Colonic mucosa (tissue), 4 donors: ENCODE measurements around the gene PLTP. TPM values are rescaled to one million over a fixed set of nuclear protein-coding genes. Genes with fewer than 3 reads are reported as not detected.
"Not testable (repeated sequence)": the region's sequence is repeated elsewhere in the genome, so short reads cannot be mapped to it uniquely, and the experiment has no call there.

Experiments
- DNase-seq: peaks from one replicate; pipeline ENCODE4 v3.0.0-alpha.2; 2020
- H3K27ac ChIP-seq: fragments of 200-600 bp; one replicate; pipeline ENCODE4 v1.8.0; 2021
- H3K27me3 ChIP-seq: fragments of 200-600 bp; one replicate; pipeline ENCODE4 v1.8.0; 2021
- H3K36me3 ChIP-seq: fragments of 200-600 bp; one replicate; pipeline ENCODE4 v1.8.0; 2021
- H3K4me1 ChIP-seq: fragments of 200-600 bp; one replicate; pipeline ENCODE4 v1.8.0; 2021; ENCODE audit warnings: mild to moderate bottlenecking
- H3K4me3 ChIP-seq: fragments of 200-600 bp; one replicate; pipeline ENCODE4 v1.8.0; 2021
- H3K9ac ChIP-seq, 2 donors: one replicate each; pipeline ENCODE4 v1.7.0; 2013; ENCODE audit warnings: control low read depth in 2 of 2, low read depth in 2 of 2, low read length in 2 of 2
- H3K9me3 ChIP-seq: fragments of 200-600 bp; one replicate; pipeline ENCODE4 v1.8.0; 2021
- intact Hi-C: fragments of 100-400 bp; cut with DNase I; formaldehyde crosslinking; loops from one replicate; pipeline ENCODE4 v1.14.1; 2022
- total RNA-seq, 2 donors: library from RNA; stranded (reverse); fragmentation: NEBNext Ultra II Directional in 1 of 2; extraction: Animal tissue kit (Norgen Biotek cat#: 25700) in 1 of 2; gene quantifications; one replicate each; pipeline ENCODE4 v1.2.1, GENCODE V29; 2021
- TF ChIP-seq, protein P1 (sequence below): fragments of 200-600 bp; IDR thresholded peaks from one replicate; pipeline ENCODE4 v1.8.0; 2022; ENCODE audit warnings: antibody characterized with exemption, mild to moderate bottlenecking
- donor health status: healthy.
- donor health status: DM: no; HTN: no; CAD: no.
- donor health status: DM: no; HTN: no; CAD: no.

Gene PLTP
- total RNA-seq, 2 donors from 2014 or later = 17.4 to 36.2 TPM

DNA sequence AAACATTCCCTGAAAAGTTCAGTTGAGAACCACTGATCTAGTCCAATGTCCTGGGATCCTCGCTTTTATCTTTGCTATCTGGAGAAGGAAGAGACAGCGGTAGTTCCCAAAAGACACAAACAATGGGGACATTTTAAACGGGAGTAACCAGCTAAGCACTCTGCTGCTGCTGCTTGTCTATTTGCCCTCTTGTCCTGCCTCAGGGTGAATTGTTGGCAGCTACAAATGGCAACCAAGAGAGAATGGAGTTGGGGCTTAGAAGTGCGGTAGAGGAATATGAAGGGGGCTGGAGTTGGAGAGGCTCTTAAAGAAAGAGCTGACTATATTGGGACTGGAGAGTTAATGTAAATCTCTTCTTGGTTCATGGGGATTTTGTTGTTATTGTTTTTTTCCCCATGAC lies 37.4 kb downstream of the PLTP start:
- Histone ChIP-seq H3K9me3 (no peaks in the 10 kb centered on the region), H3K27me3 (no peaks in the 10 kb centered on the region), H3K4me3 (no peak overlapping the region), H3K9ac (no peak overlapping the region), H3K27ac (no peak overlapping the region), H3K4me1 (no peaks in the 10 kb centered on the region), H3K36me3 (no peaks in the 10 kb centered on the region)
- TF ChIP-seq, protein P1, sequence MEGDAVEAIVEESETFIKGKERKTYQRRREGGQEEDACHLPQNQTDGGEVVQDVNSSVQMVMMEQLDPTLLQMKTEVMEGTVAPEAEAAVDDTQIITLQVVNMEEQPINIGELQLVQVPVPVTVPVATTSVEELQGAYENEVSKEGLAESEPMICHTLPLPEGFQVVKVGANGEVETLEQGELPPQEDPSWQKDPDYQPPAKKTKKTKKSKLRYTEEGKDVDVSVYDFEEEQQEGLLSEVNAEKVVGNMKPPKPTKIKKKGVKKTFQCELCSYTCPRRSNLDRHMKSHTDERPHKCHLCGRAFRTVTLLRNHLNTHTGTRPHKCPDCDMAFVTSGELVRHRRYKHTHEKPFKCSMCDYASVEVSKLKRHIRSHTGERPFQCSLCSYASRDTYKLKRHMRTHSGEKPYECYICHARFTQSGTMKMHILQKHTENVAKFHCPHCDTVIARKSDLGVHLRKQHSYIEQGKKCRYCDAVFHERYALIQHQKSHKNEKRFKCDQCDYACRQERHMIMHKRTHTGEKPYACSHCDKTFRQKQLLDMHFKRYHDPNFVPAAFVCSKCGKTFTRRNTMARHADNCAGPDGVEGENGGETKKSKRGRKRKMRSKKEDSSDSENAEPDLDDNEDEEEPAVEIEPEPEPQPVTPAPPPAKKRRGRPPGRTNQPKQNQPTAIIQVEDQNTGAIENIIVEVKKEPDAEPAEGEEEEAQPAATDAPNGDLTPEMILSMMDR = no peak
- intact Hi-C loops = no loop called here
- no peak for DNase-seq

DNA sequence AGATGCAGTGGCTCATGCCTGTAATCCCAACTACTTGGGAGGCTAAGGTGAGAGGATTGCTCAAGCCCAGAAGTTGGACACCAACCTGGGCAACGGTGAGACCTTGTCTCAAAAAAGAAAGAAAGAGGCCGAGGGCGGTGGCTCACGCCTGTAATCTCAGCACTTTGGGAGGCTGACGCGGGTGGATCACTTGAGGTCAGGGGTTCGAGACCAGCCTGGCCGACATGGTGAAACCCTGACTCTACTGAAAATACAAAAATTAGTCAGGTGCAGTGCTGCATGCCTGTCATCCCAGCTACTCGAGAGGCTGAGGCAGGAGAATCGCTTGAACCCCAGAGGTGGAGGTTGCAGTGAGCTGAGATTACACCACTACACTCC lies 37.9 kb downstream of the PLTP start:
- H3K4me1 ChIP-seq, H3K27ac ChIP-seq, H3K9me3 ChIP-seq, DNase-seq, H3K27me3 ChIP-seq, H3K4me3 ChIP-seq, H3K9ac ChIP-seq, intact Hi-C loops, H3K36me3 ChIP-seq: not testable (repeated sequence)

DNA sequence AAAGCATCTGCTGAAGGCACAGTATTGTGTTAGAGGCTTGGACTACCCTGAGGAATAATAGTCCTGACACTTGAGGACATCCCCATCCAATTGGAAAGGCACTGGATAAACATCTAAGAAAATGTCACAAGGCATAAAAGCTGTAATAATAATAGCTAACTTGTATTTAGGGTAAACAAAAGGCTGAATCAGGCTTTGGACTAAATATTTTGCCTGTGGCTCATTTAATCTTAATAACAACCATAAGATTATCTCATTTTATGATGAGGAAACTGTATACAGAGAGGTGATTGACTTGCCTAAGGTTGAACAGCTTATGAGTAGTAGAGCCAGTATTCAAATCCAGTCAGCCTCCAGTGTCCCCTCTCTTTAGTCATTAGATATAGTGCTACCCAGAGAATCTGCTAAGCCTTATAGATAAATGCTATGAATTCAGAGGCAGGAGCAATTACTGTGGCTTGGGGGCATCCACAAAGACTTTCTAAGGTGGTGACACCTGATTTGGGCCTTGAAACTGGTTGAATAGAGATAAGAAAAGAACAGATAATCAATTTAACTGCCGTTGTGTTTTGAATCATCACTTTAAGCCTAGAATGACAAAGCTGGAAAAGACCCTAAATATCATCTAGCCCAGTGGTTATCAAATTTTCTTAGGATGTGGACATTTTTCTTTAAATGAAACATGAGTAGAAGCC lies 38.4 kb downstream of the PLTP start:
- no peaks in the 10 kb centered on the region for H3K36me3 ChIP-seq
- no peak for DNase-seq
- intact Hi-C loops = no loop called here
- H3K27me3 ChIP-seq = no peaks in the 10 kb centered on the region
- TF ChIP-seq, protein P1 = no peak
- no peak overlapping the region for H3K9ac ChIP-seq
- H3K4me1 ChIP-seq = no peaks in the 10 kb centered on the region
- no peaks in the 10 kb centered on the region for H3K9me3 ChIP-seq
- no peak overlapping the region for H3K4me3 ChIP-seq
- no peak overlapping the region for H3K27ac ChIP-seq

DNA sequence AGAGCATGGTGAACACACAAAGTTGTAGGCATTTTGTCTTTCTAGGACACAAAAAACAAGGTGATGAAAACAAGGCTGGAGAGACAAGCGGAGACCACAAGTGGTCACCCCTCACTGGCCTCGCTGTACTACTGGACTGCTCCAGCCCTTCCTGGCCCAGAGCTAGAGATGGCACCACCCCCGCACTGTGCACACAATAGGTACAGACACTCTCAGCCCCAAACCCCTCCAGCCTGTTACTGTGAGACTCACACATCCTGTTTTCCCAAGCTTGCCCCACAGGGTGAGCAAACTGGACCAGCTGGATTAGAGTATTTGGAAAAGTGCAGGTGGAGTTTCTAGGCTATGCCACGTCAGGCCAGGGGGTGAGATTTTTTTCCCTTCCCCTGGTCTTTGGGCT lies 39.3 kb downstream of the PLTP start:
- no peak for DNase-seq
- H3K27ac ChIP-seq = no peak overlapping the region

DNA sequence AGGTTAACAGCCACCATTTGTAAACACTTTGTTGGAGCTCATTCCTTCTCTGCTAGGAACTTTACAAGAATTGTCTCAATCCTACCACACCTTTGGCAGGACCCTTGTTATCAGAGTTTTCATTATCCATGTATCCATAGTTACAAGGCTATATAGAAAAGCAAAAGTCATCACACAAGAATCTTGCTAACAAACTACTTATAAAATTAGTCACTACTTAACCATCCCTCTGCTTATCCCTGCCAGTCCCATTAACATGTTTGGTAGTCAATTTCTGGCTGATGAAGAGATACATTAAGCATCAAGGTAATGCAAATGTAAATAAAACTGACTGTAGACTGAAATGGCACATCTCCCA lies 44.2 kb downstream of the PLTP start:
- H3K27ac ChIP-seq = peak overlapping the region; percentile 54
- peak overlapping the region in 1 of 2 donors; percentile 34 for H3K9ac ChIP-seq
- H3K9me3 ChIP-seq = no peaks in the 10 kb centered on the region
- H3K36me3 ChIP-seq = no peaks in the 10 kb centered on the region
- no peak overlapping the region for H3K4me3 ChIP-seq
- no peaks in the 10 kb centered on the region for H3K4me1 ChIP-seq
- intact Hi-C loops = no loop called here
- TF ChIP-seq, protein P1 = no peak
- no peaks in the 10 kb centered on the region for H3K27me3 ChIP-seq
- no peak for DNase-seq

More for the DNA sequence above, 39.3 kb downstream of the PLTP start:
- H3K27me3 ChIP-seq = no peaks in the 10 kb centered on the region
- no peak overlapping the region for H3K4me3 ChIP-seq
- intact Hi-C loops = no loop called here
- no peaks in the 10 kb centered on the region for H3K9me3 ChIP-seq
- no peaks in the 10 kb centered on the region for H3K4me1 ChIP-seq
- no peak overlapping the region for H3K9ac ChIP-seq
- TF ChIP-seq, protein P1 = no peak
- H3K36me3 ChIP-seq = no peaks in the 10 kb centered on the region

DNA sequence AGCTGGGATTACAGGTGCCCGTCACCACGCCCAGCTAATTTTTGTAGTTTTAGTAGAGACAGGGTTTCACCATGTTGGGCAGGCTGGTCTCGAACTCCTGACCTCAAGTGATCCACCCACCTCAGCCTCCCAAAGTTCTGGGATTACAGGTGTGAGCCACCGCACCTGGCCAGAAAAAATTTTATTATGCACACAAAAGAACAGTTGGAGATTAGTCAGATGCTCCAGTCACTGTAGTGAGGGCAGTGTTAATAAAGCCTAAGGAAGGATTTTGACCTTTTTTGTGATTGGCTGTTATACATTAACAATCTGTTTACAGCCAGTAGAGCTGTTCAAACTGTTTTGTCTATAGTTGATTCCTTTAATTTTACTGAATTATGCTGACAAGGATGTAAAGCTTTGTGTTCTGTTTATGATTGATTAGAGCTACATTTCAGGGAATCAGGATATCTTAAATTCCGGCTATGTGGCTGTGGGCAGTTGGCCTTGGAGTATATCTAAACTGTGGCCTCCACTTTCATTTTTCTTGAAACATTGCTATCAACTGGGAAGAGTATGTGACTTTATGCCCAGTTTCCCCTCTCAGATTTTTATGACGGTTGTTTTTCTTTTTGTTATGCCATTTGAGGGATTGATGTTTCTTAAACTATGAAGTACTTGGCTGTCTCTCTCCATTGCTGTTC lies 44.7 kb downstream of the PLTP start:
- no peak for DNase-seq
- Histone ChIP-seq H3K9me3 (no peaks in the 10 kb centered on the region), H3K36me3 (no peaks in the 10 kb centered on the region), H3K27ac (peak overlapping the region; percentile 54), H3K4me1 (no peaks in the 10 kb centered on the region), H3K9ac (peak overlapping the region in 1 of 2 donors; percentile 34), H3K27me3 (no peaks in the 10 kb centered on the region), H3K4me3 (no peak overlapping the region)
- TF ChIP-seq, protein P1 = no peak
- intact Hi-C loops = no loop called here
